ENCODE measurements around the gene DPM2.

Gene DPM2

DNA sequence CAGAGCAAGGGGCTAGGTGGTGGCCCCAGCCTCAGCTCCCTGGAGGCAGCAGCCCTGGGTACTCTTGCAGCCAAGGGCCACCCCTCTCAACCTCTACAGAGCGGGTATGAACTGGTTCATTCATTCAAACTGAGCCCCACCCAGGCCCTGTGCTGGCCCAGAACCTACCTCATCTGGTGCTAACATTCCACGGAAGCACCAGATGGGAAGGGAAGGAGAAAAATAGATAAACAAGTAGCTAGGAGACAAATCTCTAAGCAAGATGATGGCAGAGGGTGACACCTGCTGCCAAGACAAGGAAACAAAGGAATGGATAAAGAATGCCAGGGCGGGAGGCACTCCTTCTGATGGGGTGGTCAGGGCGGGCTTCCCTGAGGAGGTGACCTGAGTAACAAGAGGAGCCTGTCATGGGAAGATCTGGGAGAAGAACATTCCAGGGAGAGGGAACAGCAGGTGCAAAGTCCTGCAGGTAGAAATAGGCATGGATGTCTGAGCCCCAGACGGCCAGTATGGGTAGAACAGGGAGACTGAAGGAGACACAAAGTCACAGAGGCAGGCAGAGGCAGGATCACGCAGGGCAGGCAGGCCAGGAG lies 26.9 kb downstream of the DPM2 start:
- no peaks in the 10 kb centered on the region for H3K9me2 ChIP-seq (replicated peaks; ENCODE audit: insufficient read depth, low read length)
- no peaks in the 10 kb centered on the region for H3K36me3 ChIP-seq (ENCODE audit: low read length)
- H3K27ac ChIP-seq (ENCODE audit: low read depth, low read length): no peak overlapping the region
- no peaks in the 10 kb centered on the region for H3K79me2 ChIP-seq (ENCODE audit: insufficient read depth, low read length)
- H3K9me3 ChIP-seq (ENCODE audit: insufficient read depth, low read length): no peaks in the 10 kb centered on the region
- no peak overlapping the region for H3K4me3 ChIP-seq (ENCODE audit: insufficient read depth, low read length, poor library complexity, severe bottlenecking)
- H3F3A ChIP-seq (ENCODE audit: insufficient read depth): peaks cover 10% of the 10 kb centered on the region
- H4K20me1 ChIP-seq (ENCODE audit: low read depth, low read length): no peaks in the 10 kb centered on the region
- H3K9ac ChIP-seq (ENCODE audit: low read length): no peak overlapping the region
- H3K27me3 ChIP-seq (ENCODE audit: low read length): no peaks in the 10 kb centered on the region
- H2AFZ ChIP-seq (ENCODE audit: low read depth, low read length, severe bottlenecking): no peak overlapping the region
- H3K4me2 ChIP-seq (ENCODE audit: low read depth, low read length, poor library complexity, severe bottlenecking): no peak overlapping the region
- TF ChIP-seq, protein P1, sequence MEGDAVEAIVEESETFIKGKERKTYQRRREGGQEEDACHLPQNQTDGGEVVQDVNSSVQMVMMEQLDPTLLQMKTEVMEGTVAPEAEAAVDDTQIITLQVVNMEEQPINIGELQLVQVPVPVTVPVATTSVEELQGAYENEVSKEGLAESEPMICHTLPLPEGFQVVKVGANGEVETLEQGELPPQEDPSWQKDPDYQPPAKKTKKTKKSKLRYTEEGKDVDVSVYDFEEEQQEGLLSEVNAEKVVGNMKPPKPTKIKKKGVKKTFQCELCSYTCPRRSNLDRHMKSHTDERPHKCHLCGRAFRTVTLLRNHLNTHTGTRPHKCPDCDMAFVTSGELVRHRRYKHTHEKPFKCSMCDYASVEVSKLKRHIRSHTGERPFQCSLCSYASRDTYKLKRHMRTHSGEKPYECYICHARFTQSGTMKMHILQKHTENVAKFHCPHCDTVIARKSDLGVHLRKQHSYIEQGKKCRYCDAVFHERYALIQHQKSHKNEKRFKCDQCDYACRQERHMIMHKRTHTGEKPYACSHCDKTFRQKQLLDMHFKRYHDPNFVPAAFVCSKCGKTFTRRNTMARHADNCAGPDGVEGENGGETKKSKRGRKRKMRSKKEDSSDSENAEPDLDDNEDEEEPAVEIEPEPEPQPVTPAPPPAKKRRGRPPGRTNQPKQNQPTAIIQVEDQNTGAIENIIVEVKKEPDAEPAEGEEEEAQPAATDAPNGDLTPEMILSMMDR (IDR thresholded peaks at IDR 0.05; ENCODE audit: insufficient read depth, low read length, poor library complexity, severe bottlenecking): no peak
- TF ChIP-seq EZH2phosphoT487 (conservative IDR thresholded peaks at IDR 0.05; ENCODE audit: low read length): no peak

DNA sequence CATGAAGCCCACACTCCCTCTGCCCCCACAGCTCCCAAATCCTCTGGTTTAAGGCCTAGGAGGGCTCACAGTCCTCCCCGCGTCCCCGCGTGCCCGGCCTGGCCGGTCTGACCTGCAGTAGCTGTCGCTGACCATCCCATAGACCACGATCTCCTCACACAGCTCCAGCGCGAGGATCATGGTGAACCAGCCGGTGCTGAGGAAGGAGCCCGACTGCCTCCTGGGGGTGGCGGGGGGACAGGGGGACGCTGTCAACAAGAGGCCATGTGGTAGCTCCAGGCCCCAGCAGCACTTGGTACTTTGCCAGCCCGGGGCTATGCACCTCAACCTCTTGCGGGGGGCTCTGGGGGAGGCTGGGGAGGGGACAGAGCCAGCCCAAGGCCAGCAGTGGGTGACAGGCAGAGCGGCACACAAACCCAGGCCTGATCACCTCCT lies 27.8 kb downstream of the DPM2 start:
- H4K20me1 ChIP-seq (ENCODE audit: low read depth, low read length): no peaks in the 10 kb centered on the region
- no peaks in the 10 kb centered on the region for H3K9me2 ChIP-seq (replicated peaks; ENCODE audit: insufficient read depth, low read length)
- H3K27me3 ChIP-seq (ENCODE audit: low read length): no peaks in the 10 kb centered on the region
- H3K79me2 ChIP-seq (ENCODE audit: insufficient read depth, low read length): no peaks in the 10 kb centered on the region
- H3K27ac ChIP-seq (ENCODE audit: low read depth, low read length): no peak overlapping the region
- H3K9ac ChIP-seq (ENCODE audit: low read length): no peak overlapping the region
- no peak for TF ChIP-seq EZH2phosphoT487 (conservative IDR thresholded peaks at IDR 0.05; ENCODE audit: low read length)
- TF ChIP-seq, protein P1 (IDR thresholded peaks at IDR 0.05; ENCODE audit: insufficient read depth, low read length, poor library complexity, severe bottlenecking): no peak
- no peak overlapping the region for H2AFZ ChIP-seq (ENCODE audit: low read depth, low read length, severe bottlenecking)
- peaks cover 3% of the 10 kb centered on the region; the same call in 1 of the 2 replicates for H3F3A ChIP-seq (ENCODE audit: insufficient read depth)
- no peaks in the 10 kb centered on the region for H3K9me3 ChIP-seq (ENCODE audit: insufficient read depth, low read length)
- no peak overlapping the region for H3K4me2 ChIP-seq (ENCODE audit: low read depth, low read length, poor library complexity, severe bottlenecking)
- no peak overlapping the region for H3K4me3 ChIP-seq (ENCODE audit: insufficient read depth, low read length, poor library complexity, severe bottlenecking)
- H3K36me3 ChIP-seq (ENCODE audit: low read length): no peaks in the 10 kb centered on the region

DNA sequence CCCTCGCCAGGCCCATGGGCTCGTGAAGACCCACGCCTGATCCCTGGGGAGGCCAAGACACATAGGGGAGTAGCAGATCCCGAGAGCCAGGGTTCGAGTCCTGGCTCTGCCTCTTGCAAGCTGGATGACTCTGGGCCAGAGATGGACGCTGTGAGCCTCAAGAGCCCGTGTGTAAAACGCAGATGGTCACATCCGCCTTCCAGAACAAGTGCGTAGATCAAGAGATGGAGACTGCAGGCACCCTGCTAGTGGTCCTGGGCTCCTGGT lies 29.1 kb downstream of the DPM2 start:
- Histone ChIP-seq H3K4me3 (ENCODE audit: insufficient read depth, low read length, poor library complexity, severe bottlenecking) (no peak overlapping the region), H3K9me3 (ENCODE audit: insufficient read depth, low read length) (no peaks in the 10 kb centered on the region), H3F3A (ENCODE audit: insufficient read depth) (no peaks in the 10 kb centered on the region), H3K36me3 (ENCODE audit: low read length) (no peaks in the 10 kb centered on the region), H3K79me2 (ENCODE audit: insufficient read depth, low read length) (no peaks in the 10 kb centered on the region), H3K9me2 (replicated peaks; ENCODE audit: insufficient read depth, low read length) (no peaks in the 10 kb centered on the region), H3K9ac (ENCODE audit: low read length) (no peak overlapping the region), H3K27ac (ENCODE audit: low read depth, low read length) (no peak overlapping the region), H3K4me2 (ENCODE audit: low read depth, low read length, poor library complexity, severe bottlenecking) (no peak overlapping the region), H2AFZ (ENCODE audit: low read depth, low read length, severe bottlenecking) (no peak overlapping the region), H3K27me3 (ENCODE audit: low read length) (no peaks in the 10 kb centered on the region), H4K20me1 (ENCODE audit: low read depth, low read length) (no peaks in the 10 kb centered on the region)
- TF ChIP-seq EZH2phosphoT487 (conservative IDR thresholded peaks at IDR 0.05; ENCODE audit: low read length): no peak
- TF ChIP-seq, protein P1 (IDR thresholded peaks at IDR 0.05; ENCODE audit: insufficient read depth, low read length, poor library complexity, severe bottlenecking): no peak
